Skeletal muscle cell (primary cell): ENCODE data around the gene SYTL4.

Experiments
- DNase-seq: peaks from one replicate; pipeline ENCODE4 v3.0.0-alpha.2; 2010; ENCODE audit warnings: low read depth
- H3K4me3 ChIP-seq: 2 replicates; pipeline ENCODE4 v1.5.1; 2011; ENCODE audit warnings: low read depth, mild to moderate bottlenecking, control low read depth, low read length, moderate library complexity

The SYTL4 gene

DNA sequence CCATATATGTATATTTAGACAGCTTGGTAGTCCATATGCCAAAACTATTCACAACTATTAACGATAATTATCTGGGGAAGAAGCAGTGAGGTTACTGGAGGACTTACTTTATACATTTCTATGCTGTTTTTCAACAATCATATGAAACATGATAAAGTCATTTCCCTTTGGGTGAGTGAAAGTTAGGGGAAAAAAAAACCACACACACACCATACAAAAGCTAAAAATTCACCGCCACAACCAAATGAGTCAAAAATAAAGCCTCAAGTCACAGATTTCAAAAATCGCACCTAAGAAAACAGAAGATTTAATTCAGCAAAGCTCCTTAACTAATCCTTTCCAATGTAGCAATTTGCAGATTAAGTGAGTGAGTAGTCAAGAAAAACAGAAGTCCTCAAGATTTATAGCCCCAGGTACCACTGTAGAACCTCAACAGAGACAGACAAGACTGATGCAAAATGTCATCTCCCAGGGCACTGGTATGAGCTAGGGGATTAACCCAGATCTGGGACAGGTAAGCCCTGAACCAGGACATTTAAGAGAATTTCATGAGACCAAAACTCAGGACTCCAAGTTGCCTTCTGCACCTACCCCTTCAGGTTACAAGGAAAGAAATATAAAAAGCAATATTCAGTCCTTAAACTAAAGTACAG, 35.1 kb downstream of the SYTL4 start:
- DNase-seq = no peak
- H3K4me3 ChIP-seq = no peak overlapping the region

DNA sequence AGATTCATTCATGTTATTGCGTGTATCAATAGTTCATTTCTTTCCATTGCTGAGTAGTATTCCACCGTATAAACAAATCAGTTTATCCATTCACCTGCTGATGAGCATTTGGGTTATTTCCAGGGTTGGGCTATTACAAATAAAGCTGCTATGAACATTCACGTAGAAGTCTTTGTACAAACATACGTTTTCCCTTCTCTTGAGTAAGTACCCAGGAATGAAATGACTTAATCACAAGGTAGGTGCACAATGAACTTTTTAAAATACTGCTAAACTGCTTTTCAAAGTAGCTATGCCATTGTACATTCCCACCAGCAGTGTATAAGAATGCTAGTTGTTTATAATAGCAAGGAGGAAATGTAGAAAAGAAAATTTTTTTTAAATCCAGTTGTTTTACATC, 35.9 kb downstream of the SYTL4 start:
- DNase-seq = no peak
- no peak overlapping the region for H3K4me3 ChIP-seq

DNA sequence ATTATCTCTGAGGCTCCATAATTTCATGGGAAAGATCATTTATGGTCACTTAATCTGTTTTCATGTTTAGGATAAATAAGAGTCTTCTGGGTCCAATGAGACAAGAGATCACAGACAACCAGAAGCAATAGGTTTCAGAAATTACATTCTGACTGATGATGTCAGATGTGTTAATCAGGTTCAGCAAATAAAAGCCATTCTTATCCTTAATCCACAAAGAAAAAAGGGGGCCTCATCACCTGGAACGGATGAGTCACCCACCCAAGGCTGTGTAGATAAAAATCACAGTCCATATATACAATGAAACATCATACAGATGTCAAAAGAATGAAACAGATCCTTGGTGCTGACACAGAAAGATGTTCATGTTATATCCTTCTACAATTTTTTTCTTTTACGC, 36.6 kb downstream of the SYTL4 start:
- no peak for DNase-seq

DNA sequence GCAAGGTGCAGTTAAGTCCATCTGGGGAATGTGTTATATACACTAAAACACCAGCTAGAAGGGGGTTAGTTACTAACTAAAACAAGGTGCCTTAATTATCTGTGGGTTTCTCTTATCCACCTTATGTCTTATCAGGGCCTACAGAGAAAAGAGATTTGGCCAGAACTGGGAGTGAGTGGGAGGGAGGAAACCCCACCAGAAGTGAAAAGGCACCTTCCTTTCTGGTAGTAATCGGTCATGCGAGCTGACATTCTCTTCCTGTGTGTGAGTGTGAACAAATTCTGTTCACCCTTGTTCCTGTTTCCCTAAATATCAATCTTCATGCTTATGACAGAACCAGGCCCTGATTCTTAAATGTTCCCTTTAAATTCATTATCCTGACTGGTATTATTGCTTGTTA, 44.4 kb downstream of the SYTL4 start:
- no peak for DNase-seq

More for the DNA sequence above, 36.6 kb downstream of the SYTL4 start:
- H3K4me3 ChIP-seq = no peak overlapping the region

DNA sequence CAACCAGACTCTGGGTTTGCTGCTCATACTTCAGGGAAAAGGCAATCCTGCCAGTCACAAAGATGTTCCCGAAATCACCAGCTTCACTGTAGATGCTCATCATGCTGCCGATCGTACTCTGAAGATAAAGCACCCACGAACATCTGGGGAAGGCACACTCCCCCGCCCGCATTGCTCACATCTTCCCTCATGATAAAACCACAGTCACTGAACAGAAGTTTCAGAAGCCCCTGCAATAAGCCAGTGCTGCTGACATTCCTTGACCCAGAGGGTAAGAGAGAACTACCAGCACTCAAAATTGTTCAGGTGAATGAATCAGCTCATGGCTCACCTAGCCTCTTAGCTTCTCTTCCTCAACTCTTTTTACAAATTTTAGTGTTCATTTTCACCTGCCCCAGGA, 44.8 kb downstream of the SYTL4 start:
- H3K4me3 ChIP-seq = no peak overlapping the region
- no peak for DNase-seq

More for the DNA sequence above, 44.4 kb downstream of the SYTL4 start:
- H3K4me3 ChIP-seq = no peak overlapping the region

DNA sequence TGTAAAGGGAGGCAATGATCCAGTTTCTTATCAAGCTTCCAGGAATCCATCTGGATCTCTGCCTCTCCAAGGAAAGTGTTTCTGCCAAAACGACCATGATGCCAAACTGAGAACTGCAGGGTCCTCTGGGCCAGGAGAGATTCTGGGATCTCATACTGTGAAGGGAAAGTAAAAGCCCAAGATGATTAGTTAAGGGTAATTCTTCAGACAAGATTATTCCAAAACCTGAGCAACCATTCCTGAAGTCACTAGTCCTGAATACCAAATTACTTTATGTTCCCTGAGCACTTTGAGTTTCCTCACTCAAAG, 46.0 kb downstream of the SYTL4 start:
- DNase-seq = no peak
- H3K4me3 ChIP-seq = no peak overlapping the region

DNA sequence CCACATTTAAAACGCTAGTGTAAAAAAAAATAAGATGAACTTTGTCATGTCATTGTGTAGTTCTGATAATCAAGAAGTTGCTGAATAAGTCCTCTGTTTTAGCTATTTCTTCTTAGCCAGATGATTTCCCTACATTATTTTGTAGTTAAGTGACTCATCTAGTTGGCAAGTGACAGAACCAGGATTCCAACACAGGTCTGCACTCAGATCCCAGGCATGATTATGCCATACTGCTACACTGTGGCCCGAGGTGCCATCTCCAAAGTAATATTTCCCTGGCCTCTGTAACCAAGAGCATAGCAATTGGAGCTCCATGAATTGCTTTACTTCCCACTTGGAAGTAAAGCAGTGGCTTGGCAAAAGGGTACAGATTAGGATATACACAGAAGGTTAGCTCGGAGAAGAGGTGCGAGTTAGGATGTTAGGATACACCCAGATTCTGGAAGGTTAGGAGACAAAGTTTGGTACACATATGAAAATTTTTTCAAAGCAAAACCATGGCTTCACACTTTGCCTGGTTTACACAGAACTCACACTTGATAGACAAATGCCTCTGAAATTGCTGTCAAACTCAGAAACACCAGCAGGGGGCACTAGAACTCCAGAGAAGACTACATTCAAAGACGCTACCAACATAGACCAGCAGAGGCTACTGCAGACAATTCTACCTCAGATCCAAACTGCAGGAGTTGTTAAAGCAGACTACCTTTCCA, 46.5 kb downstream of the SYTL4 start:
- peak; percentile 20 for DNase-seq
- H3K4me3 ChIP-seq = no peak overlapping the region

DNA sequence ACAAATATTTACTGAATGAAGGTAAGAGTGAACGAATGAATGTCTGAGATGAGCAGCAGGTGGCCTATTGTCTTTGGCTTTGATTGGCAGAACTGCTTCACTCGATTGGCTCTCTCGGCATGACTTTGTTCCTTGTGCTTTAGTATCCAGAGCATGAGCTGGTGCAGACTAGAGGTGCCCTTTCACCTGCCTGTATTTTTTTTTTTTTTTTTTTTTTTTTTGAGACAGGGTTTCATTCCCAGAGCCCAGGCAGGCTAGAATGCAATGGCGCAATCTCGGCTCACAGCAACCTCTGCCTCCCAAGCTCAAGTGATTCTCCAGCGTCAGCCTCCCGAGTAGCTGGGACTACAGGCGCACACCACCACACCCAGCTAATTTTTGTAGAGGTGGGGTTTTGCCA, 49.0 kb downstream of the SYTL4 start:
- DNase-seq = no peak
- no peak overlapping the region for H3K4me3 ChIP-seq

DNA sequence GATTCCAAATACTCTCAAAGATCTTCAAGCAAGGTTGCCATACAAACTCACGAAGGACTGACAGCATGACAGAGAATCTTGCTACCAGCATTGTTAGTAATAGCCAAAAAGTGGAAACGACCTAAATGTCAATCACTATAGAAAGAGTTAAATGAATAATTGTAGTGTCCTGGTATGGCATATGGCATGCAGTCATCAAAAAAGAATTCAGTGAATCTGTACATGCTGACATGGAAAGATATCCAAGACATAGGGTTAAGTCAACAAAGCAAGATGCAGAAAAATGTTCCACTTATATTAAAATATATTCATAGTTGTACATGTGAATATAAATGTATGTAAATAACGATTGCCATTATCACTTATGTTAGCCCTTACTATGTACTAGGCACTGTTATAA, 50.3 kb downstream of the SYTL4 start:
- H3K4me3 ChIP-seq = no peak overlapping the region
- DNase-seq = no peak

DNA sequence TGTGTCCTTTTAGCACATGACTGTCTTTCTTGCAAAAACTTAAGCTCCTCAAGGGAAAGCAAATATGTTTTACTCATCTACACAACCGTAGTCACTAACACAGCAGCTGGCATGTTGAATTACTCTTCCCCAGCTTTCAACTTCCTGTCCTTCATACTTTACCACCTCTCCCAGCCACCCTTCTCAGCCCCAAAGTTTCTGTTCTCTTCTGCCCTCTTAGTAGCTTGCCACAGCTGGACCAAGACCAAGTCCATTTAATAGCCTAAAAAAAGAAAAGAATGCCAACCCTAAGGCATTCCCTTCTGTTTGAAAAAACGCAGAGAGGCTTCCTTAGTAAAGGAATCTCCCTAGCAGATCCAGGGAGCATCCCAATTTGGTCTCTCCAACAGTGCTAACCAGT, 51.2 kb downstream of the SYTL4 start:
- DNase-seq = no peak
- no peak overlapping the region for H3K4me3 ChIP-seq

DNA sequence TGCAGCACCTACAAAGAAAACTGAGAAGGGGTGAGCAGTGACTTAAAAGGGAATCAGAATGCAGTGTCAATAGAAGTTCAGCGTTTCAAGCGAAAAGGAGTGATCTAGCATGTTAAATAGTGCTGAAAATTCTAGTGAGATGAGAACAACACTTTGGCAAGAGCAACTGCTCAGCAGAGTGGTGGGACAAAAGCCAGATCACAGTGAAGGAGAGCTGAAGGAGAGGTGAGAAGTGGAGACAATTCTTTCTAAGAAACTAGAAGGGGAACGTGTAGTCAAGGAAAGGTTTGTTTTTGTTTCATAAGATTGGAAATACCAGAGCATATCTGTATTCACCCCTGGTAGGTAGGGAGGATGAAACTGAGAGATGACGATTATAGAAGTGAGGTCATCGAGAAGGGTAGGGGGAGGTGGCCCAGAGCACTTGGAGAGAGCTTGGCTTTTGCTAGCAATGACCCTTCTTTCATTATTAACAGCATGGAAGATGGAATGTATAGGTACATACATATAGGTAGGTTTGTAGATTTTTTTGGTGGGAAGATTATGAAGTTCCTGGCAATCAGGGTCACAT, 54.2 kb downstream of the SYTL4 start:
- peak; percentile 19 for DNase-seq

DNA sequence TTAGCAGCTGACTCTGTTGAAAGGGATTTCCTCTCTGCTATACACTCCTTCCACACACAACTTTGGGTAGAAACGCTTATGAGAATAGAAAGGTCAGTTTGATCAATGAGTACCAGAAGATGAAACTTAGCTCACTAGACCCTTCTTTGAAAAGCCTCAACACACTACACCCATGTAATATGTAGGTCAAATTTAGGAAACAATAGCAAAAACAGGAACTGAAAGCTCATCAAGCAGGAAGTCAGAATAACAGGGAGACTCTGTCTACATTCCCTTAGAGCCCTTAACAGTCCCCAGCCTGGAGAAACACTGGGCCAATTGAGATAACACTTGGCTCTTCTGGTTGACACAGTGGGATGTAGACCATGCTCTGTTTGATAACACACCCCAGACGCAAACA, 57.2 kb downstream of the SYTL4 start:
- no peak for DNase-seq
- no peak overlapping the region for H3K4me3 ChIP-seq

More for the DNA sequence above, 54.2 kb downstream of the SYTL4 start:
- H3K4me3 ChIP-seq = no peak overlapping the region

DNA sequence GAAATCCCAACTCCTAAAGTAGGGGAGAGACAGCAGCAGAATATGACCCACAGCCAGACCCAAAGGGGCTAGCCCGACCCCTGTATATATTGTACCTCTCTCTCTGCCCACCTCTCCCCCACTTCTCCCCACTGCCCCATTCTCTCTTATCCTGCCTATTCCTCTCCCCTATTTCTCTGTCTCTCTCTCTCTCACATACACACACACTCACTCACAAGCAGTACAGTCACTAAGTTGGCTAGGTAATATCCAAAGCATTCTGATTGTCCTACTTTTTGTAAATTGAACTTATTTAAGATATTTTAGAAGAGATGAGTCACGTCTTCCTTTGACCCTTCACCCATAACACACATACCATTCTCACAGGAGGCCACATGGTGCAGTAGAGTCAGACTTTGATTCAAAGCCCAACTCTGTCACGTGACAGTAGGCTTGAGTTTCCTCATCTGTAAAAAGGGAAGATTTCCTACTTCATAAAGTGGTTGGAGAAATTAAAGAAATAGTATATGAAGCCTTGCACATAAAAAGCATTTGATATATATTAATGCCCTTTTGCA, 58.4 kb downstream of the SYTL4 start:
- peak; percentile 58 for DNase-seq
- H3K4me3 ChIP-seq = no peak overlapping the region

DNA sequence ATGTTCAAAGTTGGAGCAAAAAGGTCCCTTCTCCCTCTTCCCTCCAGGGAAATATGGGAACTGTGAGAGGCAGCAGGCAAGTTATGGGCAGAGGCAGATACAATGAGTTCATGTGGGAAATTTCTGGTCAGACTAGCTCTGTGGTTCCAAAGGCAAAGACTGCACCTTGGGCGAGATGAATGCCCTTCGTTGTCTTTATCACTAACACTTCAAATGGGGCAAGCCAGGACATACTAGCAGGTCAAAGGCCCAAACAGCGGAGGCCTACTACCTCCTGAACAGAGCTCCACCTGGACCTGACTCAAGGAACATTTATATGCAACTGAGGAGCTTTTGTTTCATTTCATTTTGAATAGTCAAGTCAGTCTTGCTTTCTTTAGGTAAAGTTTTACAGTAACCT, 59.0 kb downstream of the SYTL4 start:
- H3K4me3 ChIP-seq = no peak overlapping the region

DNA sequence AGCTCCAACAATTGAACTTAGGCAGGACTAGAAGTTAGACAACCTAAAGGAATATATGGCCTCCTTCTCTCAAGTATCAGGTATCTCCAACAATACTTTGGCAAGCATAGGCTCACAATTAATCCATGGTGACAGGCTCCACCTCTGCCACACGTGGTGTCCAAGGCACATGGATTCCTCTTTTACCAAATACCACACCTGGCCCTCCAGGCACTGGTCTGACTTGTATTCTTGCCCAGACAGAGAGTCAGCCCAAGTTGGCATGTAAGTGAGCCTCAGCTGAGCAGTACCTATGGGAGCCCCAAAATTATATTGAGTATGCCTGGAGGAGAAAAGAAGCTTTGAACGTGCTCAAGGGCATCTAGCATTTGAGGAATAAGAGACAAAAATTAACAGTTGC, 68.3 kb downstream of the SYTL4 start:
- DNase-seq = no peak
- no peak overlapping the region for H3K4me3 ChIP-seq

More for the DNA sequence above, 59.0 kb downstream of the SYTL4 start:
- no peak for DNase-seq

DNA sequence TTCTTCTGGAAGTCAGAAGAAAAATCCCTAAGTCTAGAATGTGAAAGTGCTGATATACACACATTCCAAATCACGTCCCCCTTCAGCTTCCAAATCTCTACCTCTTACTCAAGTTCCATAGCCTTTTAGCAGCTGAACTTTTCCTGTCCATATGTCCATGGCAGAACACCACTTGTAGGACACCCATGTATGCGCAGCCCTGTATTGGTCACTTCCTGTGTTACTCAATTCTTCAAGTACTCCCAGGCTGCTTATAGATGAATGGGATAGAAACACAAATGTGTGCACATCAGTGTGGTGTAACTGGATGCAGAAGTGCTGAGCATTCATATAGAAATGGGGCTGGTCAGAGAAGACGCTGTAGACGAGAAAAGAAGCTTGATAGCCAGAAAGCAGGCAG, 69.1 kb downstream of the SYTL4 start:
- H3K4me3 ChIP-seq = no peak overlapping the region
- no peak for DNase-seq

DNA sequence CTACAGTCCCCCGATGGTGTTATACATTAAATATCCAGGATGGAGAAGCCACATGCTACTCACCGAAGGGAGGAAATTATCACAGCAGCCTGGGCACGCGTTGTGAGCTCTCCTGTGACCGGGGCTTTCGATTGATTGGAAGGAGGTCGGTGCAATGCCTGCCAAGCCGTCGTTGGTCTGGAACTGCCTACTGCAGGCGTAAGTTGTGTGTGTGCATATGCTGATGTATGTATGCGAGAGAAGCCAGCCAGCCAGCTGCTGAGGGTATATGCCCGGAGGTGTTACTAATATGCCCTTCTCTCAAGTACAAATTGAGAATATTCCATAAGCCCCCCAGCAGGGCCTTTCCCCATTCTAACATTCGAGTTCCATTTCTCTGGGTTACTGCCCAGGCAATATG, 69.8 kb downstream of the SYTL4 start:
- H3K4me3 ChIP-seq = no peak overlapping the region
- DNase-seq = no peak

DNA sequence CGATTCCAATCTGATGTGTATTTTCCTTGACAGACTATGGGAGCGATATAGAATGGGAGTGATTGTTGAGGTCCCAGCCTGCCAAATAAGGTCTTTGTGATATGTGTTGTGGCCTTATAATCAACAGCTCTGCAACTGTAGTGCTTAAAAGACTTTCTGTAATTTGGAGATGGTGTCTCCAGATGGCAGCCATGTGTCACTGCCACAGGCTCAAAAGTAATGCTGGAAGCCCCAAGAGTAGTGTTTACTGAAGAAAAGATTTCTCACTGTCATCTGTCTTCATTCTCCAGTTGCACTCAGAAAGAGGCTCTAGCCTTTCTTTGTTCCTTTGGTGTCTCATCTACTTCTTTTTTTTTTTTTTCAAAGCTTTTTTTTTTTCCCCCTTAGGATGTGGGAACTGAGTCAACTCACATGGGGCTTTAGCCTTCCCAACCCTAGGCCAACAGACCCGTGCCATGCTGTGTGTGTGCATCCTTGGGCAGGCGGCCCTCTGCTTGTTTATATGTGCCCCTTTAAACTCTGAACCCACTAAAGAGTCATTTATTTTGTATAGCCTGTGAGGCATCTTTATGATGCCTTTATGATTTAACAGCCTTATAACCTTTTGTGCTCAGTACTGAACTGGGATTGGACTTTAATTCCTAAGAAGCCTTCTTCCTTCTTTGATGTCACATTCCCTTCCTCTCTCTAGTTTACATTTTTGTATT, 72.3 kb downstream of the SYTL4 start:
- no peak overlapping the region for H3K4me3 ChIP-seq
- DNase-seq = no peak

DNA sequence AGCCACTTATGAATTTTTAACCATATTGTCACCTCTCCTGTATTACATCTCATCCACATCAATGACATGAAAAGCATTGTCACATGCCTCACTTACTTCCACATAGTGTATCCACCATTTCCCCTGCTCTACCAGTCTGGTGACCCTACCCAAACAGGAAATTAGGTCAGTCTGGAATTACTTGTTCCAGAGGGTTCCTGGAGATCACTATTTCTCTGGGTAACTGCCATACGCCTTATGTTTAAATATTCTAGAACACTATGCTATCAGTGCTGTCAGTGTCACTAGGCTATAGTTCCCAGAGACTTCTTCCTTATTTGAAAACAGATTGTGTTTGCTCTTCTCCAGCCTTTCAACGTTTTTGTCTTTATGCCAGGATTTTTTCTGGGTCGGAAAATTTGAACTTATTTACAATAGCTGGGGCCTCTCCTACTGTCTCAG, 73.0 kb downstream of the SYTL4 start:
- no peak overlapping the region for H3K4me3 ChIP-seq
- DNase-seq = no peak

DNA sequence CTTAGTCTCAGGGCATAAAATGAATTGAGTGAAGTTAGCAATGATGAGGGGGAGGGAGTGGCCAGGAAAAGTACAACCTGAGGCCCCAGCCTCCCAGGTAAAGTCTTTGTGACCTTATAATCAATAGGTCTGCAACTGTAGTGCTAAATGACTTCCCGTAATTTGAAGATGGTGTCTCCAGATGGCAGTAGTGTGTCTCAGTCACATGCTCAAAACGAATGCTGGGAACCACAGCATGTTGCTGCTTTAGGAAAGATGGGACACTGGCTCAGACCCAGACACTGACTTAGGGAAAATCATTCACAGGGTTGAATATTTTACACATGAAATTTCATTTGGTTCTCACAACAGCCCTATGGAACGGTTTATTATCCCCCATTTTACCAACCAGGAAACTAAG, 77.7 kb downstream of the SYTL4 start:
- no peak overlapping the region for H3K4me3 ChIP-seq

More for the DNA sequence above, 77.7 kb downstream of the SYTL4 start:
- no peak for DNase-seq
